Trophoblast cell (in vitro differentiated cells and primary cell): Measurements from ENCODE around the gene C10orf90.

Experiments
- DNase-seq, 2 donors: peaks; one replicate each; pipeline ENCODE4 v3.0.0-alpha.2; 2016
- H2AFZ ChIP-seq: 2 replicates; pipeline ENCODE4 v1.6.1; 2013; ENCODE audit warnings: low read length, moderate library complexity, mild to moderate bottlenecking; ENCODE audit not compliant: insufficient read depth, poor library complexity
- H2AK5ac ChIP-seq: 2 replicates; pipeline ENCODE4 v1.6.1; 2013; ENCODE audit warnings: mild to moderate bottlenecking, low read length
- H2BK120ac ChIP-seq: 2 replicates; pipeline ENCODE4 v1.6.1; 2013; ENCODE audit warnings: low read length, mild to moderate bottlenecking, moderate library complexity; ENCODE audit not compliant: insufficient read depth, poor library complexity
- H2BK12ac ChIP-seq: 2 replicates; pipeline ENCODE4 v1.6.1; 2013; ENCODE audit warnings: mild to moderate bottlenecking, low read length, moderate library complexity
- H2BK5ac ChIP-seq: 2 replicates; pipeline ENCODE4 v1.6.1; 2013; ENCODE audit warnings: low read length, low read depth, moderate library complexity, mild to moderate bottlenecking; ENCODE audit not compliant: poor library complexity
- H3K14ac ChIP-seq: 2 replicates; pipeline ENCODE4 v1.6.1; 2013; ENCODE audit warnings: mild to moderate bottlenecking, low read length
- H3K18ac ChIP-seq: 2 replicates; pipeline ENCODE4 v1.6.1; 2013; ENCODE audit warnings: mild to moderate bottlenecking, low read length
- H3K23ac ChIP-seq: 2 replicates; pipeline ENCODE4 v1.6.1; 2013; ENCODE audit warnings: low read length
- H3K27ac ChIP-seq: 2 replicates; pipeline ENCODE4 v1.5.1; 2013; ENCODE audit warnings: low read depth, mild to moderate bottlenecking, inconsistent platforms, low read length, moderate library complexity
- H3K27me3 ChIP-seq: 2 replicates; pipeline ENCODE4 v1.6.1; 2013; ENCODE audit warnings: inconsistent platforms, mild to moderate bottlenecking, low read length, moderate library complexity; ENCODE audit not compliant: insufficient read depth
- H3K36me3 ChIP-seq, 2 experiments: 1 replicate in 1 of 2; 2 replicates in 1 of 2; pipeline ENCODE4 v1.6.1; 2013; ENCODE audit warnings: low read length in 2 of 2, mild to moderate bottlenecking in 2 of 2, moderate library complexity in 1 of 2; ENCODE audit not compliant: insufficient read depth in 2 of 2, control insufficient read depth in 1 of 2
- H3K4ac ChIP-seq: 2 replicates; pipeline ENCODE4 v1.6.1; 2013; ENCODE audit warnings: low read depth, mild to moderate bottlenecking, low read length, moderate library complexity
- H3K4me1 ChIP-seq, 2 experiments: 1 replicate in 1 of 2; 2 replicates in 1 of 2; pipeline ENCODE4 v1.6.1; 2013; ENCODE audit warnings: low read length in 2 of 2, mild to moderate bottlenecking in 2 of 2, moderate library complexity in 1 of 2; ENCODE audit not compliant: insufficient read depth in 2 of 2, control insufficient read depth in 1 of 2
- H3K4me2 ChIP-seq: 2 replicates; pipeline ENCODE4 v1.6.1; 2013; ENCODE audit warnings: inconsistent platforms, mild to moderate bottlenecking, low read length, moderate library complexity
- H3K4me3 ChIP-seq: 2 replicates; pipeline ENCODE4 v1.5.1; 2013; ENCODE audit warnings: mild to moderate bottlenecking, low read depth, low read length, inconsistent platforms
- H3K79me1 ChIP-seq: one replicate; pipeline ENCODE4 v1.6.1; 2013; ENCODE audit warnings: low read length
- H3K79me2 ChIP-seq: 2 replicates; pipeline ENCODE4 v1.6.1; 2013; ENCODE audit warnings: low read length, mild to moderate bottlenecking; ENCODE audit not compliant: control insufficient read depth, insufficient read depth, poor library complexity
- H3K9ac ChIP-seq: 2 replicates; pipeline ENCODE4 v1.6.1; 2013; ENCODE audit warnings: mild to moderate bottlenecking, low read length
- H3K9me3 ChIP-seq: 2 replicates; pipeline ENCODE4 v1.6.1; 2013; ENCODE audit warnings: low read depth, mild to moderate bottlenecking, control low read depth, inconsistent platforms, low read length; ENCODE audit not compliant: insufficient read depth
- H4K12ac ChIP-seq: 2 replicates; pipeline ENCODE4 v1.6.1; 2013; ENCODE audit warnings: low read depth, mild to moderate bottlenecking, low read length, moderate library complexity
- H4K8ac ChIP-seq: 2 replicates; pipeline ENCODE4 v1.6.1; 2013; ENCODE audit warnings: low read depth, mild to moderate bottlenecking, low read length, moderate library complexity
- H4K91ac ChIP-seq: one replicate; pipeline ENCODE4 v1.6.1; 2013; ENCODE audit warnings: low read depth, mild to moderate bottlenecking, low read length, moderate library complexity
- WGBS: extraction: QIAGEN DNeasy Blood & Tissue Kit; methylation state at CpG from one replicate; pipeline ENCODE4 v1.1.7; 2013; ENCODE audit warnings: missing lambda C conversion rate; ENCODE audit not compliant: insufficient read length, insufficient coverage; ENCODE audit errors: extremely low coverage; 5-methylcytosine and 5-hydroxymethylcytosine counted together

The C10orf90 gene

GRCh38 chr10:126616737-126617136 lies 53.8 kb downstream of the C10orf90 start:
- Histone ChIP-seq H3K14ac (no peak overlapping the region), H3K4me1 (no peaks in the 10 kb centered on the region), H3K18ac (no peak overlapping the region), H3K23ac (no peak overlapping the region), H2BK12ac (no peak overlapping the region), H3K4ac (no peak overlapping the region), H3K79me1 (no peaks in the 10 kb centered on the region), H3K4me3 (no peak overlapping the region), H2AK5ac (no peak overlapping the region), H3K9ac (no peak overlapping the region), H2BK120ac (no peak overlapping the region), H4K8ac (no peak overlapping the region), H3K27me3 (no peaks in the 10 kb centered on the region), H3K79me2 (no peaks in the 10 kb centered on the region), H3K27ac (no peak overlapping the region), H4K91ac (no peak overlapping the region), H3K4me2 (no peak overlapping the region), H3K9me3 (no peaks in the 10 kb centered on the region), H3K36me3 (no peaks in the 10 kb centered on the region), H2BK5ac (no peak overlapping the region), H2AFZ (no peak overlapping the region), H4K12ac (no peak overlapping the region)
- DNase-seq = no peak
- no CpG with 5 or more reads among the region's 3 CpGs for WGBS

- no peak overlapping the region for H3K27ac ChIP-seq
- H3K4me3 ChIP-seq = no peak overlapping the region
- H3K9ac ChIP-seq = no peak overlapping the region
- H2AFZ ChIP-seq = no peak overlapping the region
- H3K27me3 ChIP-seq = no peaks in the 10 kb centered on the region
- H3K36me3 ChIP-seq = no peaks in the 10 kb centered on the region
- no peak overlapping the region for H4K12ac ChIP-seq
- H2BK12ac ChIP-seq = no peak overlapping the region
- H3K23ac ChIP-seq = no peak overlapping the region
- no peaks in the 10 kb centered on the region for H3K9me3 ChIP-seq
- no peak overlapping the region for H2AK5ac ChIP-seq
- no peaks in the 10 kb centered on the region for H3K79me2 ChIP-seq
- DNase-seq = no peak
- no peak overlapping the region for H2BK5ac ChIP-seq
- no peak overlapping the region for H3K4ac ChIP-seq
- no CpG with 5 or more reads among the region's 2 CpGs for WGBS
- no peak overlapping the region for H4K8ac ChIP-seq
- no peaks in the 10 kb centered on the region for H3K4me1 ChIP-seq
- H2BK120ac ChIP-seq = no peak overlapping the region
- H3K4me2 ChIP-seq = no peak overlapping the region
- no peak overlapping the region for H3K18ac ChIP-seq
- no peak overlapping the region for H3K14ac ChIP-seq
- H3K79me1 ChIP-seq = no peaks in the 10 kb centered on the region
- H4K91ac ChIP-seq = no peak overlapping the region
Observed at GRCh38 chr10:126611303-126611702, 59.2 kb downstream of the C10orf90 start.

GRCh38 chr10:126609566-126609965 lies 60.9 kb downstream of the C10orf90 start:
- DNase-seq = no peak
- Histone ChIP-seq H2BK5ac (no peak overlapping the region), H3K18ac (no peak overlapping the region), H4K91ac (no peak overlapping the region), H2AK5ac (no peak overlapping the region), H3K4me3 (no peak overlapping the region), H3K27ac (no peak overlapping the region), H2AFZ (no peak overlapping the region), H3K14ac (no peak overlapping the region), H2BK12ac (no peak overlapping the region), H3K79me2 (no peaks in the 10 kb centered on the region), H2BK120ac (no peak overlapping the region), H3K23ac (no peak overlapping the region), H3K27me3 (no peaks in the 10 kb centered on the region), H3K36me3 (no peaks in the 10 kb centered on the region), H3K4ac (no peak overlapping the region), H3K4me1 (no peaks in the 10 kb centered on the region), H3K4me2 (no peak overlapping the region), H3K9ac (no peak overlapping the region), H4K8ac (no peak overlapping the region), H3K79me1 (no peaks in the 10 kb centered on the region), H3K9me3 (no peaks in the 10 kb centered on the region), H4K12ac (no peak overlapping the region)
- no CpG with 5 or more reads among the region's 4 CpGs for WGBS

- Histone ChIP-seq H2BK12ac (no peak overlapping the region), H2BK5ac (no peak overlapping the region), H3K79me2 (no peaks in the 10 kb centered on the region)
Observed at GRCh38 chr10:126599949-126600682, 70.4 kb downstream of the C10orf90 start.

More at GRCh38 chr10:126599949-126600682, 70.4 kb downstream of the C10orf90 start:
- Histone ChIP-seq H2AFZ (no peak overlapping the region), H3K4me1 (no peaks in the 10 kb centered on the region), H3K23ac (no peak overlapping the region), H3K4ac (no peak overlapping the region), H4K12ac (no peak overlapping the region), H3K9ac (no peak overlapping the region), H2BK120ac (no peak overlapping the region), H4K91ac (no peak overlapping the region), H3K27me3 (no peaks in the 10 kb centered on the region), H3K18ac (no peak overlapping the region), H3K79me1 (no peaks in the 10 kb centered on the region), H3K4me2 (no peak overlapping the region), H3K4me3 (no peak overlapping the region), H3K36me3 (no peaks in the 10 kb centered on the region), H2AK5ac (no peak overlapping the region), H3K27ac (no peak overlapping the region), H3K14ac (no peak overlapping the region), H4K8ac (no peak overlapping the region), H3K9me3 (no peaks in the 10 kb centered on the region)
- WGBS = no CpG with 5 or more reads among the region's 19 CpGs
- DNase-seq = no peak
